Right forelimb (tissue), 1 donor: ENCODE measurements around the gene KRT73.

Source experiments
- DNase-seq: peaks from one replicate; pipeline ENCODE4 v3.0.0-alpha.2; 2018

The KRT73 gene

DNA sequence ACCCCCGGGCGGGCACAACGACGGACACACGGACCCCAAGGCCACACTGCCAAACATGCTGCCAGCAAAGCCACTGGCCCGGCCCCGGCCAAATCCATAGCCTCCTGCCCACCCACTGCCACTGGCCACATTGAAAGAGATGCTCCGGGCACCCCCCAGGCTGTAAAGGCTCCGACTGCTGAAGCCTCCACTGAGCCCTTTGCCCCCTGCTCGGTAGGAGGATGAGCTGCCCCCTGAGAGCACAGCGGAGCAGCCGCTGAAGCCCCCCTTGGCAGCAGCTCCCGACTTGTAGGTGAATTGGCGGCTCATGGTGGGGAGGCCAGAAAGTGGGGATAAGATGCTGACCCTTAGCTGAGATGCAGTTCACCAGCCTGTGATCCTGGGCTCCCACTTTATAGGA, at the start of gene KRT73:
TSS of gene KRT73 (minus strand) at position 344 of the 400 bp plus-strand sequence. CDS start at position 309, 35 bp downstream.
- no peak for DNase-seq

DNA sequence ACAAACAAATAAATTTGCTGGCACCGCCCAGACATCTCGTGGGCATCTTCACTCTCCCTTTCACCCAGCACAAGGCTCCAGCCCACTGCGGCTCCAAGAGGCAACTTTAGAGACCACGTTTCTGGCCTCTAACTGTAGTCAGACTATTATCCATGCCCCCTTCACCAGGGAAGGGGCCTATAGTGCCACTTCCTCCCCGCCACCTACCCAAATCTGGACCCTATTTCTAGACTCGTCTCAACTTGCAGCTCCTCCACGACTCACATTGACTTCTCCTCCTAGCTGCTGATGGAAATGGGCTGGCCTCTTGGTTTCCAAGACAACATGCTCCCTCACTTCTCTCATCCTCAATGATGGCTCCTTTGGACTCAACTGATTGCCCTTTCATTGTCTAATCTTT, 49.6 kb upstream of the KRT73 start:
- DNase-seq, result no peak

DNA sequence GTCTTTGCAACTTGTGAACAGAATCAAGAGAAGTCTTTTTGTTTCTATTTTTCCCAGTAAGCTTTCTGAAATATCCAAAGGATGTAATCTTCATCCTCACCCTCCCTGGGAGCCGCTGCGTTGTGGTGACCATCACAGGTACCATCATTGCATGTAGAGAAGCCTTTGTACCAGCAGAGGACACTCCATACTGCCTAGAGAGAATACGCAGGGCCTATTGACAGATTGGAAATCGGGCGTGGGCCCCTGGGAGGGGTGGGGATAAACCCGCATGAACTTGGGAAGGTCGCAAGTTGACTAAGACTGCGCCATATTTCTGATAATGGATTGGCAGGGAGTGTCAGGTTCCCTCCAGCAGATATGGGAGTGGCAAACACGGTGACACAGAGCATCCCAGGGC, 49.1 kb upstream of the KRT73 start:
- no peak for DNase-seq

DNA sequence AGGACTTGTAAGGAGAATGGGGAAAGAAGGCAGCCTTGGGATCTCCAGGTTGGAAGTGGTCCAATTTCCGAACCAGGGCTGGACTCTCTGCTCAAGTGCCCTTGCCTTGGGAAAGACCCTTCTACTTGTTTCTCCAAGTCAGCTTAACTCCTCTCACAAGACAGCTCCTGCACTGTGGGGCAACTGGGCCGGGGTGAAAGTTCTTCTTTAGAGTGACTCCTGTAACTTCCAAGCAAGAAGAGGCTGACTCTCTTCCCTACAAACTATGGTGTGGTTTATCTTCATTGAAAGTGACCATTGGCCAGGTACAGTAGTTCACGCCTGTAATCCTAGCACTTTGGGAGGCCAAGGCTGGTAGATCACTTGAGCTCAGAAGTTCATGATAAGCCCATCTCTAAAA, 48.1 kb upstream of the KRT73 start:
- no peak for DNase-seq

DNA sequence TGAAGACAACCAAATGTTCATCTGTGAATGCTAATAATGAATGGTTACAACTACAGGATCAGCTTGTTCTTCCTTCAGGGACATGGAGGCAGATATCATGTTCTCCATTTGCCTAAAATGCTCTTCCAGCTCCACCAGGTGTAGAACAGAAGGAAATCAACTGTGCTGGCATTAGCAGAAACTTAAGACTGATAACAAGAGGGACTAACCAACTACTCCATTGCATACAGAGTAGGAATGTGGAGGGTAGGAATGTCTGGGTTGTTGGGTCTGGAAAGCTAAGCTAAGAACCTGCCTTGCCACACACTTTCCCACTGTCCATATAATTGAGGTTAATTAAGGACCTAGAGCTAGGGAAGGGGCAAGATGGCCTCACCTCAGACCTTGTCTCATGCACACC, 45.1 kb upstream of the KRT73 start:
- no peak for DNase-seq

DNA sequence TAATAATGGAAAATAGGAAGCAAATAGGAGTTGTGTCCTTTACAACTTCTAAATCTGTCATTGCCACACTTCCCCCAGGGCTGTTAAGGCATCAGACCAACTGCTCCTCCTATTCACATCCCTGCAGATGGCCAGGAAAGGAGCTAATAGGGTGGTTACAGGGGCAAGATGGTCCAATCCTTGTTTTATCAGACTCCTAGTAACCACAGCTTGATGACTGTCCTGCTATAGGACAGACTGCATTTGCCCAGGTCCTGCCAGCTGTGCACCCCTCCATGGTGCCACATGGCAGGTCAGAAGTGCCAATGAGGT, 44.5 kb upstream of the KRT73 start:
- no peak for DNase-seq

DNA sequence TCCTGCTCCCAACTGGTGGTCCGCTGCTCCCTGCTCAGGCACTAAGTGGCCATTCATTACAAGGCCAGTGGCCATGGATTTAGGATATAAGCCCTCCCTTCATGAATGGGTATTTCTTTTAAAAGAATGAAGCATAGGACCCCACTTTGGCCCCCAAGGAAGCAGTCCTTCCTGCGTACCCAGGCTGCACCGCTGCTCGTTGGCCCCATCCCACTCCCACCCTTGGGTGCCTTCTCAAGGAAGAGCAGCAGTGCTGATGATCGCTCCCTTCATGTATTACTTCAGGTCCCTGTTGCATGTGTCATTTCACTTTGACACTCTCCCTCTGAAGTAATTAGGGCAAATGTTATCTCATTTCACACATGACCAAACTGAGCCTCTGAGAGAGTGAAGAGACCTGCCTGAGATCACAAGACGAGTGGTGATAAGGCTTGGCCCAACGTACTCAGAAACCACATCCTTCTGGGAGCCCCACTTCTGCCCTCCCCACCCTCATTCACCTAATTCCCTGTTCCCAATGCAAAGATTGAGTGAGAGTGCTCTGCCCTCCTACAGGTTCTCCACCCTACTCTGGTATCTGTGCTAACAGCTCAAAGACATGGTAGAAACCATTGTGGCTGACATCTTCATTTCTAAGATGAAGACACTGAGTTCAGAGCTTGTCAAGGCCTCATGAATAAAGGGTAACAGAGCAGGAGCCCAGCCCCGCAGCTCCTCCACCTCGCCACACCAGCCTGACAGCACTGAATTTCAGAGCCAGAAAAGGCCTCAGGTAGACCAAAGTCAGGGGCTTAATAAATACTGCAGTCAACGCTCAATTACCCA, 43.9 kb upstream of the KRT73 start:
- no peak for DNase-seq

DNA sequence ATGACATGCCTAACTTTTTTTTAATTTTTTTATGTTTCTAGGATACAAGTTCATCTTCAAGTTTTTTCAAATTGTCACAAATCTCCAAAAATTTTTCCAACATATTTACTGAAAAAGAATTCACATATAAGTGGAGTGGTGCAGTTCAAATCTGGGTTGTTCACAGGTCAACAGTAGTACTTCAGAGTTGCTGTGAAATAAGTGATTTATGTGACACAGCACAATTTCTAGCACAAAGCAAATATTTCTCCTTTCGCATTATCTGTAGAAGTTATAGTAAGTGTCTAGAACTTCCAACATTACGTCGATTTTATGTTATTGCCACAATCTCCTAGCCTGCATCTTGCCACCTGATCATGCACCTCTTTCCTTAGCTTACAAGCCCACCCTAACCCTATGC, 43.3 kb upstream of the KRT73 start:
- DNase-seq, result no peak

DNA sequence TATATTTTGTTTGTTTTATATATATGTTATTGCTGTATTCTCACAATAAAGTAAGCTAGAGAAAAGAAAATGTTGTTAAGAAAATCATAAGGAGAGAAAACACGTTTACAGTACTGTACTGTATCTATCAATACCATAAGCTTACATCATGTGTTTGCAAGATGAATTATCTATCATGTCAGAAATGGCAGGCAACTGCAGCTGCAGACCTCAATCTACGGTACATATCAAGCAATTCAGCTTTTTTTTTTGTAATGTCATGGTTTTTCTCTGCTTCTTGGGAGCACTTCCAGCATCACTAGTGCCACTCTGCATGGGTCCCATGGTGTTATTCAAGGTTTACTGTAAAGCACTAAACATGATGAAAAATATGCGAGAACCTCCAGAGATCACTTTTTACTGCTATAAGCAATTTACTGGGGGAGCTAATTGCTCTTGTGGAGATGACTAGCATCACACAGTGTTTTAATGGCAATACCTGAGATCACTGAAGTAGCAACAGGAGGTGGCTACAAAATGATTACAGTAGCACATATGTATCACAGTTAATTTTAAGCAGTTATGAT, 42.7 kb upstream of the KRT73 start:
- no peak for DNase-seq

DNA sequence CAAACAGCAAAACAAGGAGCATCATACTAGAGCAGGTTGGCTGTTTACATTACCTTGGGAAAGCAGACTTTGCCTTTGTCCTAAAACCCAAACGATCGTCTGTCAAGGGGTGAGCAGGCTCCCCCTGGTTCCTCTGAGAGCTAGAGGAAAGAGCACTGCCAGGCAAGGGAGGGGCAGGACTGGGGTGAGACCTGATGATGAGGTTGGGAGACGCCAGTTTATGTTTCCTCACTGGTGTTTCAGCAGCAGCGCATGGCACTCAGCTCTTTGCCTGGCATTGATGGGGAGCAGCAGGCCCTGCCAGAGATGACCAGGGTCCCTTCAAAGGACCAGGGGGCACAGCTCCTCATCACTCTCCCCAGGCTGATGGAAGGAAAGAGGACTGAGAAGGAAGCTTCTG, 41.6 kb upstream of the KRT73 start:
- no peak for DNase-seq

DNA sequence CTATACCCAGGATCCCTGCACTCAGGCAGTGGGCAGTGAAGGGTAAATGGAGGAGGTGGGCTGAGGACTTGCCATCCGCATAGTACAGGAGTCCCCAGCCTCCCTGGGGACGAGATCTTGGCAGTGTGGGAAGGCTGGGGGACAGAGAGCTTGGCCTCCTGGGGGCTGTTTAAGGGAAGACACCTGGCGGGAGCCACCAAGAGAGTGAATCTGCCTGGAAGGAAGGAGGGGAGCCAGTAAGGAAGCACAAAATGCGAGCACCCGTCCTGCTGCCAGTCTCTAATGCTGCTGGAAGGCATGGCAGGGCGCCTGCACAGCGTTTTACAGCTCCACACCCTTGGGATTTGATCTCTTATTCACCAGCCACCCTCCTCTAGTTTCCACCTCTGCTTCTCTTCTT, 41.0 kb upstream of the KRT73 start:
- DNase-seq, result no peak

DNA sequence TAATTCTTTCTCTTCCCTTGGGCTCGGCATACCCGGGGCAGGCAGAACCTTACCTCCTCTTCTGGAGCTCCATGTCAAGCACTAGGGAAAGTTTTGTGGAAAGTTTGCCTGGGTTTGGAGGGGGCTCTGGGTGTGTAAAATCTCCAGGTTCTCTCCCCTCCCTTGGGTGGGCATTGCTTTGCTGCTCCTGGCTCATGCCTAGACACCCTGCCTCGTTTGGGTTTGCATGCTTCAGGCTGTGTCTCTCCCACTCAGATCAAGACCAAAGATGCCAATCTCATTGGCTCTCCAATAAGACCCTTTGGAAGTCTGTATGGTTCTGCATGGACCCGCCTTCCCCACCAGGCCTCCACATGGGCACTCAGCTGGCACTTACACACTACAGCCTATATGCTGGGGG, 39.8 kb upstream of the KRT73 start:
- no peak for DNase-seq

DNA sequence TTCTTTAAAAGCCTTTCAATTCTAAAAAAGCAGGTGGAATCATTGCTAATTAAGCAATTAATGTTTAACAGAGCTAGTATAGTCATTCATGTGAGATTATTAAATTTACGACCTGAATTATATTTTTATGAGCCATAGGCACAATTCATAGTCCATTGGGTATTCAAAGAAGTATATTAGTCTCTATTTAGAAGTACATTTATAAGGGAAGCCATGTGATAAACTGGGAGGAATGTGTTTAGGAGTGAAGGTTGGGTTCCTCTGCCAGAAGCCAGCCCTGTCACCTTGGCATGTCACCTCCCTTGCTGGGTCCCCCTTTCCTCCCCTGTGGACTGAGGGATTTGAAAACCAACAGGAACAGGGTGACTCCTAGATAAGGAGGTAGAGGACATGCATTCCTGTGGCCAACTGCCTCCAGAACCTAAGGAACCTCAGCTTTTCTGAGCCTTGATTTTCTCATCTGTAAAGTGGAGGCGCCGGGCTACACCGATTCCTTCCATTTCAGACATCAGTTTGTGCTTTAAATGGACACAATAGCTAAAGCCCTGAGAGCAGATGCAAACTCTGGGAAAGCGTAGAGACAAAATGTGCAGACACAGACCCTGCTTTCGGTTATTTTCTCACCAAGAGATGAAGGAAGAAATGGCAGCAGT, 39.0 kb upstream of the KRT73 start:
- no peak for DNase-seq

DNA sequence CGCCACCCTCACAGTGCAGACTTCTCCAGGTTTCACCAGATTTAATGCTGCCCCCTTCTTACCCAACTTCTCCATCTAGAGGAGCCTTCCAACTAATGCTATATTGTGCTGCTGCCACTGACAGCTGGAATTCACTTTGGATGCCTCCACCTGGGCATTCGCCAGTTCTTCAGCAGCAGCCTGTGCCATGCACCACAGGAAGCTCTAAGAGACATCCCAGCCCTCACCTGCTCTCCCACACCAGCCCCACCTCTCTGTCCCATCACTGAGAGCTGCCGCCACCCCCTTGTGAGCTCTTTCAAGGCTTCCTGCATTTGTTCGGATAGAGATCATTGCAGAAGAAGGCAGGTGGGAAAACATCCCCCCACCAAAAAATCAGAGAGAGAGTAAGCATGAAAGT, 38.3 kb upstream of the KRT73 start:
- no peak for DNase-seq

DNA sequence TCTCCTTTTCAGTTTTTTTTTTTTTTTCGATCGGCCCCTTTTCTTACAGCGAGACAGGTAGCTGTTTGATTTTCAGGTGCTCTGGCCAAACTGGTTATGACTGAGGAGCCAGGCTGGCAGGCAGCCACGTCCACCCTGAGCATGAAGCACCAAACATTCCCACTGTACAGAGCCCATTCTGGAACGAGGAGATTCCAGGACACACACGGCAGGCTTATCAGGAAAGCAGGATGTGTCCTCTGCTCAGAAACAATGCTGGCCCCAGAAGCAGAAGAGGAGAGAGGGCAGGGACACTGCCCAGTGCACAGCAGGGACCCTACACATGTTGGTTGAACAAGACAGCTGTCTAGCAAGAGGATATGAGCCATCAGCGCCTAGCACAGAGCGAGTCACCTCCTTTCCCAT, 37.4 kb upstream of the KRT73 start:
- DNase-seq, result no peak

DNA sequence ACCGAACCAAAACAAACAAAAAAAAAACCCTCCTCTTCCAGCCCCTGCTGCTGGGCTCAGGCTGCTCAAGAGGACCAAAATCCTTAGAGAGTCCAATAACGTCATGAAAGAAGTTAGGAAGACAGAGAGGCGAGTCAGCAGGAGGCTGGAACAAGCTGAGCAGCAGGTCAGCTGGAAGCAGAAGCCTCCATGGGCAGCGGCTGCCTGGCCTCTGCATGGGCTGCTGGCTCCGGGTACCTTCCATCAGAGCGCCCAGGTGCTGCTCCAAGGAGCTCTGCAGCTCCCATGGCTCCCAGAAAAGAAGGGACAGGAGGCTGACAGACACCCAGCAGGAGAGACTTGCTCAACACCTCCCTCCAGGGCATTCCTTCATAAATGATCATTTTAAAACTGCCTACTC, 36.9 kb upstream of the KRT73 start:
- no peak for DNase-seq

DNA sequence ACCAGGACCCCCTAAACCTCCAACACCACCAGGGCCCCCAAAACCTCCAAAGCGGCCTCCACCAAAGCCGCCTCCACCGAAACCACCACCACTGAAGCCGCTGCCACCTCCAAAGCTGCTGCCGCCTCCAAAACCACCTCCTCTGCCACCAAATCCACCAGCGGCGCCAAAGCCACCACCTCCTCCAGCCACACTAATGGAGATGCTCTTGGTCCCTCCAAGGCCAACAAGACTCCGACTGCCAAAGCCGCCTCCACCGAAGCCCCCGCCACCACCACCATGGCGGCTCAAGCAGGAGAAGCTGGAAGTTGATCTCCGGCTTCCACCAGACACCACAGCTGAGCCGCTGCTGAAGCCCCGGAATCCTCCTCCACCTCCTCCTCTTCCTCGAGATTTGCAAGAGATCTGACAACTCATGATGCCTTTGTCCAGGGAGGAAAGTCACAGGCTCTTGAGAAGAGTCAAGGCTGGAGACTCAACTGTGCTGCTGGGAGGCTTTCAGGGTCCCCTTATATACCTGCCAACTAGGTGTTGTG, 33.4 kb upstream of the KRT73 start, which contains the start of gene KRT2:
TSS of gene KRT2 (minus strand) at position 486 of the 536 bp plus-strand sequence. CDS start at position 417, 69 bp downstream.
- no peak for DNase-seq

DNA sequence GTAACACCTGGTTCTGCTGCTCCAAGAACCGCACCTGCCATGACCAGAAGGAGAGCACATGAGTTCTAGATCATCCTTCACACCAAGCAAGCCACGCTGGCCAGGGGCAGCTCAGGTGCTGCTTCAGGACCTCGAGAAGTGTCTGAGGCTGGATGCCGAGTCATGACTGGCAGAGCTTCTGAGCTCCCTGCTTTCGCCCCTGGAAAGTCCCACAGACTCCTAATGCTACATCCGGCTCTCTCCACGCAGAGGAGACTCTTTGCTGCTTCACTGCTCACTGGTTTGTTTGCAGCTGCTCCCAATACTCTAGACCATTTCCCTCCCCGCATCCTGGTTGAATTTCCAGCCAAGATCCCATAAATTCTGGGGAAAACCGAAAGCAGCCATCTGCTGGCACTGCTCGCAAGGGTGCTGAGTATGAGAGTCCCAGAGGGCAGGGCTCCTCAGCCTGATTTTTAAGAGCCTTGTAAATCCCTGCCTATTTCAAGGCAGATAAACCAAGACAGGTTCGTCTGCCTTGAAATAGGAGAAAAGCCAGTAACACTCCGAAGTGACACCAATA, 32.2 kb upstream of the KRT73 start:
- no peak for DNase-seq

DNA sequence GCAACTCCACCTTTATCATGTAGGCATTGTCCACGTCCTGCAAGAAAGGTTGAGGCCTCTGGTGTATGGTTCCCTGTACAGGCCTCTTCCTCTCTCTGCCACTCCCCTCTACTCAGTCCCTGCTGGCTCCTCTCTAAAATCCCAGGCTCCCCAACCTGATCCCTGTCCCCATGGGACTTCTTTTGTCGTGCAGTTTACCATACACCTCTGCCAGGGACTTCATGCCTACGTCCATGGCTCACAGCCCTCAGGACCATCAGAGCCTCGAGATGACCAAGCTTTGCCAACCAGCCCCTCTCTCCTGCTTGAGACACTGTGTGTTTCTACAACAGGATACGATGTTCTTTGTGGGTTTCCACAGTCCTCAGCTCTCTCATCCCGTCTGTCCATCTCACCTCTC, 30.7 kb upstream of the KRT73 start:
- no peak for DNase-seq

DNA sequence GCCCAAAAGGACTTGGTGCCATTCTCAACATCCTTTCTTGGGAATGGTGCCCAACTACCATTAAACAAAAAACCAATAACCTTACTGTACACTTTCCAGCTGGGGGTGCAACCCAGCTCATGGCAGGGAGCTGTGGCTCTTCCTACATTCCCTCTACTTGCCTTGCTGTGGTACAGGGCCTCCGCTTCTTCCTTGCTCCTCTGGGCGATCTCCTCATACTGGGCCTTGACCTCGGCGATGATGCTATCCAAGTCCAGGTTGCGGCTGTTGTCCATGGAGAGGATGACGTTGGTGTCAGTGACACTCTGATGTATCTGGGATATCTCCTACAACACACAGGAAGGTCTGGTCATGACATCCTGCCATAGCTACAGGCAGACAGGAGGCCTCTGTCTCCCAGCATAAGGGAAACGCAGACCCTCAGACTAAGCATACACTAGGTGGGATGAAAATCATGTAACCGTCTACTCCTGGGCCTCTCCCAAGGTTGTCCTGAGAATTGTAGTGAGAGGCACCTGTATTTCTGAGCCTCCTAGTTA, 29.7 kb upstream of the KRT73 start:
- DNase-seq, result no peak

DNA sequence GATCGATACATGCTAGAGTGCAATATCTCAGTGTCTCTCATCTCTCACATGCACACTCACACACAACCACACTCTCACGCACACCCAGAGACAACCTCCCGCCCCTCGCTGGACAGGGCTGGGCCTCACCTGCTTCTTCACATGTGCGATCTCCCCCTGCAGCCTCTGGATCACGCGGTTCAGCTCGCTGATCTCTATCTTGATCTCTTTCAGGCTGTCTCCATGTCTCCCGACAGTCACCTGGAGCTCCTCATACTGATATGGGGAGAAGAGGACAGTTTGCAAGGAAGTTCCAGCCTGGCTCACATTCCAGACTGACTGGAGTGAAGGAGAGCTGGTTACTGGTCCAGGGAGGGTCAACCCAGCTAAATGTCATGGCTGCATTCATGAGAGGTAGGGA, 29.2 kb upstream of the KRT73 start:
- DNase-seq, result no peak

DNA sequence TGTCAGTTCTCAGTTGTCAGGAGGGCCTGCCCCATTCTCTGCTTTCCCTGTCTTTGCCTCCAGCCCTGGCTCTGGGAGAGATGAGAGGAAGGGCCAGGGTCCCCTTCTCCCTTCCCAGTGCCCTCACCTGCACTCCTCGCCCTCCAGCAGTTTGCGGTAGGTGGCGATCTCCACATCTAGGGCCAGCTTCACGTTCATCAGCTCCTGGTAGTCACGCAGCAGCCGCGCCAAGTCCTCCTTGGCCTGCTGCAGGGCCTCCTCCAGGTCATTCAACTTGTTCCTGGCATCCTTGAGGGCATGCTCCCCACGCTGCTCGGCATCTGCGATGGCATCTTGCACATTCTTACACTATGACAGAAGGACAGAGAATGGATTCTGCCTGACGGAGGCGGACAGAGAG, 28.3 kb upstream of the KRT73 start:
- no peak for DNase-seq

DNA sequence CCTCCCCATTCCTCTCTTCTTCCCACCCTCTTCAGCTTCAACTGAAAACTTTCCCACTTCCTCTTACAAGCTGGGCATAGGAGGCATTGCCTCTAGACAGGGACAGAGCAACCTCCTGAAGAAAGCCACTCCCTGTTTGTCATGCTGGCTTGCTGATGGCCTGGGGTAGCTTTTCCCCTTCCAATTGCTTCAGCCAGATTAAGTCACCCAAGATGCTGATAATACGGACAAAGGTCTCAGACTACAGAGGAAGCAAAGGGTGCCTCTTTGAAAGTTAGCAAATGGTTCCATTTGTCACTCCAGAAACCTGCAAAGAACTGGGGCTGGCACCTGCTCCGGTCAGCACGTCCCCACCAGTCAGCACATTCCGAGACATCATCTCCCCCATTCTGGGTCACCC, 27.6 kb upstream of the KRT73 start:
- DNase-seq, result no peak
